Stimulated activated CD8-positive, alpha-beta memory T cell treated with anti-CD3 and anti-CD28 coated beads, Interleukin-15, amount 100 ng/mL, for 24 hours (primary cell): ENCODE measurements around the gene SWI5.

Source experiments
- DNase-seq: peaks from one replicate; pipeline ENCODE4 v3.0.0-alpha.2; 2020; ENCODE audit warnings: low read depth

Gene SWI5

DNA sequence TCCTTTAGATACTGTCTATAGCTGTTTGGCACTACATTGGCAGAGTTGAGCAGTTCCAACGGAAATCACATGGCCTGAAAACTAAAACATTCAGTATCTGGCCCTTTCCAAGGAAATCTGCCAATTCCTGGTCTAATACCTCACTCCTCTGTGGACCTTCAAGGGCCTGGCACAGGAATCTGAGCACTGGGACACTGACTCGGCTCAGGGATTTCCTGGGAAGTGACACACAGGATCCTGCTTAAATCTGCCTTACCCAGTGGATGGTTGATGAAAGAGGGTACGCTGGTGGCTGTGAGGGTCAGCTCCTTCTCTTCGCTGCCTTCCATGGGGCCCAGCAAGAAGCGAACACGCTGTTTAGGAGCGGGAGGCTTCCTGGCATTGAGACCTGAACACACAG is 45.3 kb downstream of the SWI5 start:
- no peak for DNase-seq

DNA sequence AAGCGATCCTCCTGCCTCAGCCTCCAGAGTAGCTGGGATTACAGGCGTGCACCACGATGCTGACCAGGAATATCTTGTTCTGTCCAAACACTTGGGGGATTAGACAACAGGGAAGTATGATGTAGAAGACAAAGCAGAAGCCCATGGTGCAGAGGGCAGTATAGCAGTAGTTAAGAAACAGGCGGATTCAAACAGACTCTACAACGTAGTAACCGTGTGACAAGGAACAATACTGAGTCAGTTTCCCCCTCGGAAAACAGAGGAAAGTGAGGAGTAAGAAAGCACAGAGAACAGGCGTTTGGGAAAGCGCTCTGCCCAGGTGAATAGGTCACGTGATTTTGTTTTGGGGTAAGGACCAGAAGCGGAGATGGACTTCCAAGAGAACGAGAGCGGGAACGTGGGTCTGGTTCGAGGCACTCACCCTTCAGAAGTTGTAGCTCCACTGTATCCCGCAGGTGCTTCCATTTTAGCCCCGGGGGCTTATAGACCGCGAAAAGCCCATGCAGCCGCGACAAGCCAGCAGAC is 45.9 kb downstream of the SWI5 start:
- no peak for DNase-seq

DNA sequence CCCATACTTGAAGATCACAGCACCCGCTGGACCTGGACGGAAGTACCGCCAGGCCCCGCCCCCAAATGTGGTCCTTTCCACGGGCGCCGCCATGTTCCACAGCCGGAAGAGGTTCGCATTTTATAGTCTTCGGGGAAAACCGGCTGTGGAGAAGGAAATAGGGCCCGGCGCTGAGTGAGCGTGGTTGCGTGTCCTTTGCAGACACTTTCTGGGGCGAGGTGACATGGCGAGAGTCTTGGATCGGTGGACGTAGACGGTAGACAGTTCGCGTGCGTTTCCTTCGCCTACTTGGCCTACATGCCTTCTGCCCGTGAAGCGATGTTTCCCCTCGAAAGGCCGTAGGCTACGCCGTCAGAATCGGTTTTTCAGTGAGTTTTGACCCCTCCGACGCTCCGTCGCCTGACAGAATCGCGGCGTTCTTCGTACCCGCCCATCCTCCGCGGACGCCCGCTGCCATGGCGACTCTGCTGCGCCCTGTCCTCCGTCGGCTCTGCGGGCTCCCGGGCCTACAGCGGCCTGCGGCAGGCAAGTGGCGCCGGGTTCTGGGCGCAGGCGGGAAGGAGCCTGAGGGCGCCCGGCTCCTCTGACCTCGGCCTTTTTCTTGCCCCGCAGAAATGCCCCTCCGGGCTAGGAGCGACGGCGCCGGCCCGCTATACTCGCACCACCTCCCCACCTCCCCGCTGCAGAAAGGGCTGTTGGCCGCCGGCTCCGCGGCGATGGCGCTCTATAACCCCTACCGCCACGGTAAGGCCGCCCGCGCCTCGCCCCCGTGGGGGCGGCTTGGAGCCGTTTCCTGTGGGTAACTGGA is 46.5 kb downstream of the SWI5 start, which contains the start of the genes COQ4 and TRUB2:
TSS of gene COQ4 (plus strand) at position 436 of the 808 bp plus-strand sequence. CDS start at position 456, 20 bp downstream.
TSS of gene TRUB2 (minus strand) at position 44 of the 808 bp plus-strand sequence. CDS start at position 5, 39 bp downstream.
- peak; percentile 81 for DNase-seq

DNA sequence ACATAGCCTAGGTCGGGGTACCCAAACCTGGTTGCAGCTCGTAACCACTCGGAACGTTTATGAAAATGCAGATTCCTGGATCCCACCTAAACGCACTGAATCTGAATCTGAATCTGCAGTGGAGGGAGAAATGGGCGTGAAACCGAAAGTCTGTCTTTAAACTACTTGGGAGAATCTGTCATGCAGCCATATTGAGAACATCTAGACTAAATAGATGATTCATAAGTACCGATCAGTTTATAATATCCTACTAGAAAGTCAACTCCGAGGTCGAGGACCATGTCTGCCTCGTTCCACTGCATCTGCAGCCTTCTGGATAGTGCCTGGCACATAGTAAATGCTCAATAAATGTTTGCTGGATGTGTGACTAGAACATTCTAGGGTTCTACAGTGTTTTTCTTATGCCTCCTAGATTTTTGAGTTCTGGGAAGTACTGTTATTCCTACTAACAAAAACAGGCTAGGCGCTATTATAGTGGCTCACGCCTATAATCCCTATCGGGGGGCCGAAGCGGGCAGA is 47.2 kb downstream of the SWI5 start:
- DNase-seq = no peak

DNA sequence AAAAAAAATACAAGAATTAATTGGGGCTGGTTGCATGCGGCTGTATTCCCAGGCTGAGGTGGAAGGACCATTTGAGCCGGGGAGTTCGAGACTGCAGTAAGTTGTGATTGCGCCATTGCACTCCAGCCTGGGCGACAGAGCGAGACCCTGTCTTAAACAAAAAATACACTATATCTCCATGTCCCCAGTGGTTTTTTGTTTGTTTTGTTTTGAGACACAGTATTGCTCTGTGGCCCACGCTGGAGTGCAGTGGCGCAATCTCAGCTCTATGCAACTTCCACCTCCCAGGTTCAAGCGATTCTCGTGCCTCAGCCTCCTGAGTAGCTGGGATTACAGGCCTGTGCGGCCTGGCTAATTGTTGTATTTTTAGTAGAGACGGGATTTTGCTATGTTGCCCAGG is 47.7 kb downstream of the SWI5 start:
- DNase-seq = no peak

DNA sequence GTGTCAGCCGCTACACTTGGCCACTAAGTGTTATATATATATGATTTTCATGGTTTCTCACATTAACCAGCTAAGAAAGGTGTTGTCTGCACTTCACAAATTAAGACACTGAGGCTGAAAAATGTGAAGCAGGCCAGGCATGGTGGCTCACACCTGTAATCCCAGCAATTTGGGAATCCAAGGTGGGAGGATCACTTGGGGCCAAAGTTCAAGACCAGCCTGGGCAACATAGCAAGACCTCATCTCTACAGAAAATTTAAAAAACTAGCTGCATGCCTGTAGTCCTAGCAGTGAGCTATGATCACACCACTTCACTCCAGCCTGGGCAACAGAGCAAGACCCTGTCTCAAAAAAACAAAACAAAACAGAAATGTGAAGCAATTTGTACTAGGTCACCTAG is 48.3 kb downstream of the SWI5 start:
- DNase-seq = no peak

DNA sequence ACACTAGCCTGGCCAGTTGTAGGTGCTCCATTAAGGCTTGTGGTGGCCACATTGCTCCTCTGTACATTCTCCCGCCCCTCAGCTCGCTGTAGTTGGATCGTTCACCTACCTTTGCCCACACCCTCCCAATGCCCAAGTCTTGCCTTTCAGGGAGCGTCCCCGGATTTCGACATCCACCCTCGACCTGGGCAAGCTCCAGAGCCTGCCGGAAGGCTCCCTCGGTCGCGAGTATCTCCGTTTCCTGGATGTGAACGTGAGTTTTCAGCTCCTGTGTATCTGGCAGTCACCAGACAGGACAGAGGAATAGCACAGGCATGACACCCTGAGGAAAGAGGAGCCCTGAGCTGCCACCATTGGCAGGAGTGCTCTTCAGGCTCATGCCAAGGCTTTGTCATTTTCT is 49.6 kb downstream of the SWI5 start:
- DNase-seq = no peak

DNA sequence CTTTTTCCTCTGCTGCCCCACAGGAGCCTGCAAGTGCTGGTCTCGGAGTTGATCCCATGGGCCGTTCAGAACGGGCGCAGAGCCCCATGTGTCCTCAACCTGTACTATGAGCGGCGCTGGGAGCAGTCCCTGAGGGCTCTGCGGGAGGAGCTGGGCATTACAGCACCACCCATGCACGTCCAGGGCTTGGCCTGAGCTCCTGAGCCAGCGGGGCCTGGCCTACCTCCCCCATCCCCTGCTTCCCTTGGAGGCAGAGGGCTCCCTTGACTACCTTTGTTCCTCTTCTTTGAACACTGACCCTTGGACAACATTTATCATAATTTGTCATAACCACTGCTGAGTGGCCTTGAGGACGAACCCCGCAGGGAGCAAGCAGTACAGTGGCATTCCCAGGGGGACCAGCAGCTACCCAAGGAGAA is 57.4 kb downstream of the SWI5 start:
- DNase-seq = no peak

DNA sequence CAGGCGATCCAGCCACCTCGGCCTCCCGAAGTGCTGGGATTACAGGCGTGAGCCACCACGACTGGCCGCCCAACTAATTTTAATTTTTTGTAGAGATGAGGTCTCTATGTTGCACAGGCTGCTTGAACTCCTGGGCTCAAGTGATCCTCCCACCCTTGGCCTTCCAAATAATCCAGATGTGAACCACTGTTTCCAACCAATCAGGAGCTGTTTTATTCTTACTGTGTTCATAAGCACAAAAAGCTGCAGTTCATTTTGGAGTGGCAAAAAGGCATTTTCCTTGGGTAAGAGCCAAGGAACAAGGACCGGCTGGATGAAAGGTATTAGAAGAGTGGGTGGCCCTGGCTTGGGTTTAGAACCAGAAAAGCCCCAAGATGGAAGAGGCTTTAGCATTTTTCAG is 59.1 kb downstream of the SWI5 start:
- no peak for DNase-seq

DNA sequence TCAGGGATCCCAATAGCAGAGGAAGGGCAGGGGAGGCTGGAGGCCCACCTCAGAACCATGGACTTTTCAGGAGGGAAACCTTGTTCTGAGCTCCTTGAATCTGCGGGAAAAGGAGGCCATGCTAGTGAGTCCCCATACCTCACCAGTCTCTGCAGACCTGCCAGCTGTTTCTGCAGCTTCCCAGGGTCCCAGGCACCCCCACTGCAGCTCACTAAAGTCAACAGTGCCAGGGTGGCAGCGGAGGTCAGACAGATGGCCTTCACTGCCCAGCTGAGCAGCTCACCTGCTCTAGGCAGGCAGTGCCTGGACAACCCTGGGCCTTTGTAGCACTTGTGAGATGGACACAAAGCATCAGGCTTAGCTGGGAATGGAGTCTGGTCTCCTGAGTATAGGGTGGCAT is 59.8 kb downstream of the SWI5 start:
- DNase-seq = no peak

DNA sequence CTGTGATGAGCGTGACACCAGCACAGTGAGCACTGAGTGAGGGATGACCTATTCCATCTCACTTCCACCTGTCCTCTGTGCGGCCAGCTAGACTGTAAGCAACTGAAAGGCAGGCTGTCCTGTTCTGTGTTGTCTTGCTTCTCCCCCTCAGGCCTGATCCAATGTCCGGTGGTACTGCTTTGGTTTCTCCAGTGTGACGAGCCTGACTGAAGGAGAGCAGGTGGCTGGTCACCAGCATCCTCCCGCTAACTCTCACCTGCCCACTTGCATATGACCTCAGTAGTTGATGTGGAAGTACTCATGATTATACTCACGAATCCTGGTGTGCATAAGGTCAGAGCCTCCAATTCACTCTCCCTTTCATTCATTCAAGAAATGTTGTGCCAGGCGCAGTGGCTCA is 61.9 kb downstream of the SWI5 start:
- no peak for DNase-seq
